ENCODE data around the gene MTFR1L.

MTFR1L gene

GRCh38 chr1:25864434-25864833 is 44.7 kb downstream of the MTFR1L start:
- no peak for DNase-seq

- DNase-seq = no peak
Measured at GRCh38 chr1:25866288-25866687, 46.5 kb downstream of the MTFR1L start.

GRCh38 chr1:25867210-25867991 is 47.6 kb downstream of the MTFR1L start:
- DNase-seq = no peak

GRCh38 chr1:25869909-25870606 is 50.3 kb downstream of the MTFR1L start:
- DNase-seq = no peak

GRCh38 chr1:25870614-25871013 is 50.9 kb downstream of the MTFR1L start:
- DNase-seq = no peak

- DNase-seq = no peak
Measured at GRCh38 chr1:25871086-25871703, 51.4 kb downstream of the MTFR1L start.

- DNase-seq = no peak
Measured at GRCh38 chr1:25871704-25872494, 52.1 kb downstream of the MTFR1L start.

GRCh38 chr1:25872713-25873112 is 53.0 kb downstream of the MTFR1L start:
- DNase-seq = no peak

- DNase-seq = no peak
Measured at GRCh38 chr1:25873120-25873519, 53.4 kb downstream of the MTFR1L start.

GRCh38 chr1:25874209-25874608 is 54.5 kb downstream of the MTFR1L start:
- DNase-seq = no peak

- no peak for DNase-seq
Measured at GRCh38 chr1:25874635-25875153, 54.9 kb downstream of the MTFR1L start.

GRCh38 chr1:25875154-25875855 is 55.6 kb downstream of the MTFR1L start, which contains the start of gene PAQR7:
Gene PAQR7, minus strand, starts transcription at chr1:25875708. Its CDS starts 11,869 bp downstream, at chr1:25863839.
- peak; percentile 74 for DNase-seq

- peak; percentile 63 for DNase-seq
Measured at GRCh38 chr1:25875856-25876692, 56.3 kb downstream of the MTFR1L start.

- no peak for DNase-seq
Measured at GRCh38 chr1:25876693-25877077, 56.9 kb downstream of the MTFR1L start.

GRCh38 chr1:25877155-25877554 is 57.4 kb downstream of the MTFR1L start:
- no peak for DNase-seq

- no peak for DNase-seq
Measured at GRCh38 chr1:25878690-25879089, 58.9 kb downstream of the MTFR1L start.

- DNase-seq = no peak
Measured at GRCh38 chr1:25879675-25880074, 59.9 kb downstream of the MTFR1L start.

GRCh38 chr1:25880518-25880917 is 60.8 kb downstream of the MTFR1L start:
- DNase-seq = no peak

- no peak for DNase-seq
Measured at GRCh38 chr1:25881266-25881665, 61.5 kb downstream of the MTFR1L start.

All from stimulated activated CD8-positive, alpha-beta memory T cell treated with anti-CD3 and anti-CD28 coated beads, Interleukin-4, amount 100 ng/mL, for 48 hours (primary cell).